GM12878 (cell line): ENCODE results near the gene GRK5. TPM values are rescaled to one million over a fixed set of nuclear protein-coding genes. Genes with fewer than 3 reads are reported as not detected.

Source experiments
- ATAC-seq: fragments of 200-7000 bp; cut with Tn5 transposase; 3 replicates; pipeline ENCODE4 v1.9.1; 2020; ENCODE audit warnings: mild to moderate bottlenecking, moderate library complexity
- BruUV-seq: library from RNA; stranded (reverse); fragments of 400-500 nt; replicated peaks from 2 replicates; lab custom pipeline; 2021; lab: Mats Ljungman, UMichigan
- CTCF ChIA-PET: fragments of 300-600 bp; sonication (Branson Sonifier 250); formaldehyde crosslinking; extraction: SDS; loops from one replicate; lab custom pipeline; 2021; ENCODE audit warnings: inconsistent platforms; lab: Yijun Ruan, JAX
- POLR2A ChIA-PET: fragments of 350-600 bp; formaldehyde crosslinking; extraction: SDS; loops from one replicate; lab custom pipeline; 2021; ENCODE audit warnings: inconsistent platforms; lab: Charles Lee
- RAD21 ChIA-PET: fragments of 300-600 bp; sonication (Branson Sonifier 250); formaldehyde crosslinking; loops from one replicate; lab custom pipeline; 2023; ENCODE audit warnings: antibody characterized with exemption; ENCODE audit not compliant: unreplicated experiment; lab: Charles Lee
- SMC1A ChIA-PET: fragments of 300-600 bp; sonication (Branson Sonifier 250); formaldehyde crosslinking; loops from one replicate; lab custom pipeline; 2023; ENCODE audit not compliant: unreplicated experiment, uncharacterized antibody; lab: Charles Lee
- DNase-seq: peaks from one replicate; pipeline ENCODE4 v3.0.0-alpha.2; 2011; ENCODE audit warnings: low read depth, low spot score
- FAIRE-seq: peaks from 3 replicates; lab custom pipeline; 2011; peaks lifted over from hg19 to GRCh38; lab: Jason Lieb, UNC
- H2AFZ ChIP-seq: 2 replicates; pipeline ENCODE4 v1.6.0; 2011; ENCODE audit warnings: low read depth, low read length, control low read depth; ENCODE audit not compliant: control insufficient read depth
- H3K27ac ChIP-seq: 2 replicates; pipeline ENCODE4 v1.5.1; 2011; ENCODE audit warnings: control low read depth; ENCODE audit not compliant: control insufficient read depth, insufficient read depth
- H3K27me3 ChIP-seq, 2 experiments: replicated peaks in 1 of 2; 2 replicates each; pipeline versions ENCODE4 v1.6.0 to v1.6.1; 2011; ENCODE audit warnings: low read length in 1 of 2; ENCODE audit not compliant: control insufficient read depth in 2 of 2, insufficient read depth in 2 of 2
- H3K36me3 ChIP-seq, 2 experiments: 2 replicates each; pipeline ENCODE4 v1.5.1; 2011; ENCODE audit warnings: low read length in 1 of 2; ENCODE audit not compliant: control insufficient read depth in 2 of 2, insufficient read depth in 2 of 2
- H3K4me1 ChIP-seq: 2 replicates; pipeline ENCODE4 v1.6.1; 2011; ENCODE audit warnings: mild to moderate bottlenecking, low read length, moderate library complexity, mixed read lengths; ENCODE audit not compliant: control insufficient read depth, insufficient read depth
- H3K4me2 ChIP-seq: 2 replicates; pipeline ENCODE4 v1.6.0; 2011; ENCODE audit warnings: control low read depth; ENCODE audit not compliant: control insufficient read depth, insufficient read depth
- H3K4me3 ChIP-seq: fragments of 200-600 bp; sonication (generic); 2 replicates; pipeline ENCODE4 v1.5.1; 2016
- H3K79me2 ChIP-seq: 2 replicates; pipeline ENCODE4 v1.6.0; 2011; ENCODE audit warnings: low read length; ENCODE audit not compliant: control insufficient read depth, insufficient read depth
- H3K9ac ChIP-seq: 2 replicates; pipeline ENCODE4 v1.8.0; 2011; ENCODE audit warnings: low read length, control low read depth, mixed read lengths; ENCODE audit not compliant: control insufficient read depth, insufficient read depth
- H3K9me3 ChIP-seq: replicated peaks from 3 replicates; pipeline ENCODE4 v1.5.1; 2011; ENCODE audit warnings: mild to moderate bottlenecking, low read length; ENCODE audit not compliant: control insufficient read depth, insufficient read depth
- H4K20me1 ChIP-seq: 2 replicates; pipeline ENCODE4 v1.6.0; 2011; ENCODE audit not compliant: control insufficient read depth, insufficient read depth
- ASH2L ChIP-seq: fragments of 300-600, 200-600 bp; sonication (generic); IDR thresholded peaks from 2 replicates; pipeline ENCODE4 v1.6.1; 2017; ENCODE audit warnings: low read depth, mild to moderate bottlenecking, borderline replicate concordance
- CBX5 ChIP-seq: sonication (generic); IDR thresholded peaks from 2 replicates; pipeline ENCODE4 v1.6.1; 2016; ENCODE audit warnings: low read depth, moderate library complexity, mild to moderate bottlenecking, inconsistent platforms
- CHD4 ChIP-seq: fragments of 200-600 bp; sonication (generic); IDR thresholded peaks from 2 replicates; pipeline ENCODE4 v1.6.1; 2016; ENCODE audit warnings: mild to moderate bottlenecking
- HDAC2 ChIP-seq: fragments of 200-600 bp; sonication (generic); IDR thresholded peaks from 2 replicates; pipeline ENCODE4 v1.6.1; 2017
- KLF5 ChIP-seq: fragments of 450-650 bp; IDR thresholded peaks from 2 replicates; pipeline ENCODE4 v1.6.1; 2014; ENCODE audit warnings: mild to moderate bottlenecking; ENCODE audit not compliant: partially characterized antibody
- MEF2B ChIP-seq: fragments of 450-650 bp; IDR thresholded peaks from 2 replicates; pipeline ENCODE4 v1.6.1; 2018; ENCODE audit warnings: mild to moderate bottlenecking, moderate library complexity; ENCODE audit not compliant: partially characterized antibody, poor library complexity, severe bottlenecking
- RCOR1 ChIP-seq: conservative IDR thresholded peaks from 2 replicates; pipeline ENCODE4 v1.6.1; 2012; ENCODE audit warnings: low read depth, low read length, improper control_type of control experiment
- SMAD5 ChIP-seq: IDR thresholded peaks from 2 replicates; pipeline ENCODE4 v1.6.1; 2016; ENCODE audit warnings: antibody characterized with exemption, low read depth
- SMARCA5 ChIP-seq: fragments of 450-650 bp; IDR thresholded peaks from 2 replicates; pipeline ENCODE4 v1.6.1; 2017; ENCODE audit warnings: mild to moderate bottlenecking
- TBL1XR1 ChIP-seq: IDR thresholded peaks from 2 replicates; pipeline ENCODE4 v1.6.1; 2012; ENCODE audit warnings: low read depth, low read length, improper control_type of control experiment
- YY1 ChIP-seq: IDR thresholded peaks from 2 replicates; pipeline ENCODE4 v1.6.1; 2011; ENCODE audit warnings: low read depth, mild to moderate bottlenecking, low read length
- ZNF24 ChIP-seq: fragments of 450-650 bp; IDR thresholded peaks from 2 replicates; pipeline ENCODE4 v1.6.1; 2017; ENCODE audit warnings: antibody characterized with exemption, mild to moderate bottlenecking
- WGBS: methylation state at CpG from one replicate; pipeline ENCODE4 v1.1.6; 2016; ENCODE audit warnings: low lambda C conversion rate; ENCODE audit not compliant: insufficient replicate concordance, insufficient coverage; ENCODE audit errors: missing lambda C conversion rate; 5-methylcytosine and 5-hydroxymethylcytosine counted together
- in situ Hi-C: fragments of 300-500 bp; cut with MboI; formaldehyde crosslinking; loops from 9 replicates; pipeline ENCODE4 v1.14.3; 2018; ENCODE audit warnings: mixed read lengths
- intact Hi-C: fragments of 100-400 bp; cut with micrococcal nuclease; formaldehyde crosslinking; loops from one replicate; pipeline ENCODE4 v1.14.2; 2022; ENCODE audit not compliant: unreplicated experiment
- polyA plus RNA-seq, 11 experiments: library from polyadenylated mRNA; depleted of rRNA in 4 of 11; unstranded in 6 of 11; stranded (reverse) in 5 of 11; fragments of >200 nt; fragmentation: Nextera tagmentation in 4 of 11; fragmentation: Illumina TruSeq in 1 of 11; extraction: Ambion mirVana in 4 of 11; extraction: Trizol in 1 of 11; gene quantifications; 1 replicate in 1 of 11; 2 replicates in 10 of 11; pipeline versions ENCODE4 v1.2.1 to v1.2.3, GENCODE V29; 2011 to 2016; ENCODE audit warnings: inconsistent platforms in 2 of 11, missing spikeins in 2 of 11, low read depth in 1 of 11
- total RNA-seq, 4 experiments: library from RNA; depleted of rRNA in 3 of 4; stranded (reverse); fragments of >200 nt in 3 of 4; fragmentation: Illumina TruSeq in 1 of 4; extraction: Trizol in 1 of 4; gene quantifications; 2 replicates each; pipeline versions ENCODE4 v1.2.1 to v1.2.3, GENCODE V29; 2013 to 2021
- TF ChIP-seq, protein P1 (sequence below): IDR thresholded peaks from 2 replicates; pipeline ENCODE4 v1.6.1; 2012; ENCODE audit warnings: low read depth, low read length, improper control_type of control experiment
- TF ChIP-seq, protein P2 (sequence below): IDR thresholded peaks from 2 replicates; pipeline ENCODE4 v1.6.1; 2012; ENCODE audit warnings: low read length, inconsistent platforms
- TF ChIP-seq, protein P3 (sequence below): IDR thresholded peaks from 2 replicates; pipeline ENCODE4 v1.6.1; 2011; ENCODE audit warnings: borderline replicate concordance, low read depth, mild to moderate bottlenecking, moderate library complexity, mixed read lengths, low read length; ENCODE audit not compliant: insufficient read depth; ENCODE audit errors: extremely low read length

Gene GRK5
- total and polyA plus RNA-seq, 10 of the 15 experiments (the other 5 are each of a cell fraction or from before 2014, with no cell fraction given) = 0.11 to 22.1 (median 10.0) TPM

DNA sequence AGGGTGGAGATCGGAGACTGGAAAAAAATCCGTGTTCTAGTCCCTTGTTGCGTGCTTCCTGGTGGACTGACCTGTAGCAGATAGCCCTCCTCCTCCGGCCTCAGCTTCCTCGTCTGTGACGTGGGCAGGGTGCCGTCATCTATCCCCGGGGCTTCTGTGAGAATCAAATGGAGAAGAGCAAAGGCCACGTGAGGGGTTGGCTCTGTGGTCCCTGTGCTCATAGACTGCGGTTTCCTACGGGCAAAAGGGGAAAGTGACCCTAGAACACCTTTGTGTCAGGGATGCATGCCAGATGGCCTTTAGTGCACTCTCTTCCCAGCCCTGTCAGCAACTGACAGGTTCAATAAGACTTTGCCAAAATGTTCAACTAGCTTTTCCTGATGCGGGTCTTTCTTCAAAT lies 33.7 kb downstream of the GRK5 start:
- Histone ChIP-seq H3K79me2 (no peaks in the 10 kb centered on the region; the same call in 1 of the 2 replicates), H4K20me1 (no peaks in the 10 kb centered on the region), H3K4me3 (no peak overlapping the region), H3K36me3 (no peaks in the 10 kb centered on the region), H3K9ac (no peak overlapping the region), H2AFZ (no peak overlapping the region), H3K9me3 (no peaks in the 10 kb centered on the region), H3K27me3 (no peaks in the 10 kb centered on the region), H3K4me1 (peaks cover 3% of the 10 kb centered on the region; the same call in 1 of the 2 replicates), H3K4me2 (no peak overlapping the region), H3K27ac (no peak overlapping the region)
- ATAC-seq = no peak
- DNase-seq = no peak
- in situ Hi-C loops = no loop called here
- BruUV-seq = no TSS peak
- ChIA-PET CTCF (no interaction called here), POLR2A (no interaction called here), SMC1A (interaction anchor here (0.9 kb wide), 1 partner anchor 727 kb away, joined by 3 read pairs; no protein-coding TSS in a partner anchor), RAD21 (no interaction called here)
- TF ChIP-seq, protein P1, sequence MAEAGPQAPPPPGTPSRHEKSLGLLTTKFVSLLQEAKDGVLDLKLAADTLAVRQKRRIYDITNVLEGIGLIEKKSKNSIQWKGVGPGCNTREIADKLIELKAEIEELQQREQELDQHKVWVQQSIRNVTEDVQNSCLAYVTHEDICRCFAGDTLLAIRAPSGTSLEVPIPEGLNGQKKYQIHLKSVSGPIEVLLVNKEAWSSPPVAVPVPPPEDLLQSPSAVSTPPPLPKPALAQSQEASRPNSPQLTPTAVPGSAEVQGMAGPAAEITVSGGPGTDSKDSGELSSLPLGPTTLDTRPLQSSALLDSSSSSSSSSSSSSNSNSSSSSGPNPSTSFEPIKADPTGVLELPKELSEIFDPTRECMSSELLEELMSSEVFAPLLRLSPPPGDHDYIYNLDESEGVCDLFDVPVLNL = no peak
- TF ChIP-seq TBL1XR1 (no peak), HDAC2 (no peak), MEF2B (no peak), ASH2L (no peak), SMAD5 (no peak), SMARCA5 (no peak), RCOR1 (no peak), KLF5 (no peak), CBX5 (no peak), CHD4 (no peak), ZNF24 (no peak), YY1 (no peak)
- TF ChIP-seq, protein P2, sequence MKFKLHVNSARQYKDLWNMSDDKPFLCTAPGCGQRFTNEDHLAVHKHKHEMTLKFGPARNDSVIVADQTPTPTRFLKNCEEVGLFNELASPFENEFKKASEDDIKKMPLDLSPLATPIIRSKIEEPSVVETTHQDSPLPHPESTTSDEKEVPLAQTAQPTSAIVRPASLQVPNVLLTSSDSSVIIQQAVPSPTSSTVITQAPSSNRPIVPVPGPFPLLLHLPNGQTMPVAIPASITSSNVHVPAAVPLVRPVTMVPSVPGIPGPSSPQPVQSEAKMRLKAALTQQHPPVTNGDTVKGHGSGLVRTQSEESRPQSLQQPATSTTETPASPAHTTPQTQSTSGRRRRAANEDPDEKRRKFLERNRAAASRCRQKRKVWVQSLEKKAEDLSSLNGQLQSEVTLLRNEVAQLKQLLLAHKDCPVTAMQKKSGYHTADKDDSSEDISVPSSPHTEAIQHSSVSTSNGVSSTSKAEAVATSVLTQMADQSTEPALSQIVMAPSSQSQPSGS = no peak
- TF ChIP-seq, protein P3, sequence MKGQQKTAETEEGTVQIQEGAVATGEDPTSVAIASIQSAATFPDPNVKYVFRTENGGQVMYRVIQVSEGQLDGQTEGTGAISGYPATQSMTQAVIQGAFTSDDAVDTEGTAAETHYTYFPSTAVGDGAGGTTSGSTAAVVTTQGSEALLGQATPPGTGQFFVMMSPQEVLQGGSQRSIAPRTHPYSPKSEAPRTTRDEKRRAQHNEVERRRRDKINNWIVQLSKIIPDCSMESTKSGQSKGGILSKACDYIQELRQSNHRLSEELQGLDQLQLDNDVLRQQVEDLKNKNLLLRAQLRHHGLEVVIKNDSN = no peak
- intact Hi-C loops = no loop called here
- no peak for FAIRE-seq
- WGBS = 96% methylated on average over 12 of the region's 12 CpGs
